Measurements from ENCODE around the gene IPO5. TPM values are rescaled to one million over a fixed set of nuclear protein-coding genes. Genes with fewer than 3 reads are reported as not detected.

IPO5 gene
- polyA plus RNA-seq, 3 donors: 170 to 190 (median 188) TPM

DNA sequence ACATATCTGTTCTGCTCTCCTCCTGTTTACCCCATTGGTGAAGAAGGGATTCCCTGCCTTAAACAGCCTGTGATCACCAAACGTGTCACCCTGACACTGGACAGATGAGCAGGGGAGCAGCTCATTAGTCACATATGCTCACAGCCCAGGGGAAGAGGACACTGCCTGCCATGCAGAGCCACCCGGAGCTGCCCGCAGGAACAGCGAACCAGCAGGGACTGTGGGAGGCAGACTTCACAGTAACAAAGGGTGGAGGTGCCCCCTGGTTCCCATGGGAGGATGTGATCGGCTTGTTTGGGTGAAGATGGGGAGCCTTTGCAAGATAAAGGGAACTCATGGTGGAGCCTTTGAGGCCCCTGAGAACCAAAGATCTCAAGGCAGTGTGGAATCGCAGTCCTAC is 100.8 kb downstream of the IPO5 start:
- no peak for DNase-seq (ENCODE audit: low read depth in 3 of 3, low spot score in 2 of 3)

DNA sequence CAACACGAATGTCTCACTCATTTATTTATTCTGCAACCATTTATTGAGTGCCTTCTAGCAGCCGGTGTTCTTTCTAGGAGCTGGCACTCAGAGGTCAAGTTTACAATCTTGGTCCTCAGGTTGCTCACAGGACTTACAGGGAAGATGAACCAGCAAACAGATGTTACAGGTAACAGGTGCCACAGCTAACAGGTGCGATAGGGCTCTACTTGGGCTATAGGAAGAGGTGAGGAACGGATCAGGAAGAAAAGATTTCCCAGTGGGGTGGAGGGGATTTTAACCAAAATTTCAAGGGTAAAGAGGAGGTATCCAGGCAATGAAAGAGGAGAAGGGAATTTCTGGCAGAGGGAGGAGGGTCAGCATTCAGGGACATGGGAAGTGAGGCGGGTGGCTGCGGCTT is 102.1 kb downstream of the IPO5 start:
- DNase-seq (ENCODE audit: low read depth in 3 of 3, low spot score in 2 of 3): no peak

DNA sequence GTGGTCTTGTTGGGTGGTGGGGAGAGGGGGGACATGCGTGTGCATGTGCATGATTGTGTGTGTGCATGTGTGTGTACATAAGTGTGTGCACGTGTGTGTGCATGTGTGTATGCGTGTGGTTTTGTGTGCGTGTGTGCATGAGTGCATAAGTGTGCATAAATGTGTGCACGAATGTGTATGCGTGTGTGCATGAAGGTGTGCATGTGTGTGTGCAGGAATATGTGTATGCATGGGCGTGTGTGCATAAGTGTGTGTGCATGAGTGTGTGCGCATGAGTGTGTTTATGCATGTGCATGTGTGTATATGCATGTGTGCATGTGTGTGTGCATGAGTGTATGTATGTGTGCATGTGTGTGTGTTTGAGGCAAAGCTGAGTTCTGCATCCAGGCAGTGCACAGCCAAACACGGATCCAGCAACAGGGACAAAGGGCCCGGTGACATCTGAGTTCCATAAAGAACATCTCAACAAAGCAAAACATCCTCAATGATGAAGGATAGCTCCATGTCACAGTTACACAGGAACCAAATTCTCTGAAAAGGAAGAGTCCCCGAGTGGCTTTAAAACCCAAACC is 103.5 kb downstream of the IPO5 start:
- DNase-seq (ENCODE audit: low read depth in 3 of 3, low spot score in 2 of 3): no peak

DNA sequence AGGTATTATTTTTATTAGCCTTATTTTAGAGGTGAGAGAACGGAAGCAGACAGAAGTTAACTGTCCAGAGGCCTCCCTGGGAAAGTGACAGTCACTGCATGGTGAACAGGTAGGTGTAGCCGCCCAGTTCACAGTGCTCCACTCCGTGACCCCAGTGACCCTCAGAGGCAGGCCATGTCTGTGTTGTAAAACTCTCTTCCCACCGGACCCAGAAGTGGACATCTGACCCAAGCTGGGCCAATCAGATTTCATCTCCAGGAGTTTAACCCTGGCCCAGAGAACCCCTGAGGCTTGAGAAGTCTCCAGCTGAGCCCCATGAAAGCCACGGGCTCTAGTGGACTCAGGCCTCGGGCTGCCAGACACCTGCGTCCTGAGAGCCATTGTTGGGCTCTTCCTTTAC is 105.8 kb downstream of the IPO5 start:
- DNase-seq (ENCODE audit: low read depth in 3 of 3, low spot score in 2 of 3): no peak

DNA sequence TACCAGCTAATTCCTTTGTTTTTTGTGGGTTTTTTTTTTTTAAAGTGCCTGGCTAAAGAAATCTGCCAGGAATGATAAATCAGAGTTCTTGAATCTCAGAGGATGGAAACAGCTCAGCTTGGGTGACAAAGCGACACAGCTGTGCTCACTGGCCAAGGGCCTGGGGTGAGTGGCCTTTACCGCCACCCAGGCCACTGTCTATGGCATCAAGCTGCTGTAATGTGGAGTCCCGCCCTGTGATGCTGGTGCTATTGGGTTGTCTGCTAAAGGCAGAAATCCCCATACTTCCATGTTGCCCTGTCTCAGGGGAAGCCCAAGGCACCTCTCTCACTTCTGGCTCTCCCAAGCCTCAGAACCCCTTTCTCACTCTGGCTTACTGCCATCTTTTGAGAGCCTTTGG is 106.8 kb downstream of the IPO5 start:
- DNase-seq (ENCODE audit: low read depth in 3 of 3, low spot score in 2 of 3): no peak

DNA sequence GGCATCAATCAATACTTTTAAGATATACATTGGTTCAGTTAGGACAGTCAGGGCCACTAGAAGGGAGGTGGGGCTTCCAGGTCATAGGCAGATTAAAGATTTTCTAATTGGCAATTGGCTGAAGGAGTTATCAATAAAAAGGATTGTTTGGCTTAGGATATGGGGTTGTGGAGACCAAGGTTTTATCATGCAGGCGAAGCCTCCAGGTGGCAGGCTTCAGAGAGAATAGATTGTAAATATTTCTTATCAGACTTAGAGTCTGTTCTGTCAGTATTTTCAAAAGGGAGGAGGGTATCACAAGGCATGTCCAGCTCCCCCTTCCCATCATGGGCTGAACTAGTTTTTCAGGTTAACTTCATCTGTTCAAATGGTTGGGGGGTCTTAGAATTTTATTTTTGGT is 112.0 kb downstream of the IPO5 start:
- no peak for DNase-seq (ENCODE audit: low read depth in 3 of 3, low spot score in 2 of 3)

DNA sequence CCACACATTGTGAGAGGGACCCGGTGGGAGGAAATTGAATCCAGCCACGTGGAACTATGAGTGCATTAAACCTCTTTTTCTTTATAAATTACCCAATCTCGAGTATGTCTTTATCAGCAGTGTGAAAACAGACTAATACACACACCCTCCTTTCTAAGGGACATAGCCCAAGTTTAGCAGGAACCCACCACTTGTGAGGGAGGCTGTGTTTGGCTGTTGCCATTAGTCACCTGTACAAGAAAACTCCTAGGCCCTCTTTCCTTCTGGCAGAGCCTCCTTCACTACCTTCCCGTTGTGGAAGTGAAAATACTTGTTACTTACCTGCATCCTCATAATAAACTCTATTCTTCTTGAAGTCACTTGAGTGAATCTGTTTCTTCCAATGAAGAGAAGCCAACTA is 113.2 kb downstream of the IPO5 start:
- DNase-seq (ENCODE audit: low read depth in 3 of 3, low spot score in 2 of 3): no peak

DNA sequence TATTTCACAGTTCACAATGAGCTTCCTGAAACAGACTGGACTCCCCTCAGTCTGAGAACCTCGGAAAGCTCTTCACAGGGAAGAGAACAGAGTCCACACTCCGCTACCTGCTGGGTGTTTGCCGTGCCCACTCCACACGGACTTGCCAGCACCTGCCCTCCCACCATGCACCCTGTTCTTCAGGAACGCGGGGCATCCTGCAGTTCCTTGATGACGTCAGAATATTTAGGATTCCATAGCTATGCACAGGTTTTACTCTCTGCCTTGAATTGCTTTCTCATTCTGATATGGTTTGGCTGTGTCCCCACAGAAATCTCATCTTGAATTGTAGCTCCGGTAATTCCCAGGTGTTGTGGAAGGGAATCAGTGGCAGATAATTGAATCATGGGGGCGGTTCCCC is 115.0 kb downstream of the IPO5 start:
- DNase-seq (ENCODE audit: low read depth in 3 of 3, low spot score in 2 of 3): no peak

DNA sequence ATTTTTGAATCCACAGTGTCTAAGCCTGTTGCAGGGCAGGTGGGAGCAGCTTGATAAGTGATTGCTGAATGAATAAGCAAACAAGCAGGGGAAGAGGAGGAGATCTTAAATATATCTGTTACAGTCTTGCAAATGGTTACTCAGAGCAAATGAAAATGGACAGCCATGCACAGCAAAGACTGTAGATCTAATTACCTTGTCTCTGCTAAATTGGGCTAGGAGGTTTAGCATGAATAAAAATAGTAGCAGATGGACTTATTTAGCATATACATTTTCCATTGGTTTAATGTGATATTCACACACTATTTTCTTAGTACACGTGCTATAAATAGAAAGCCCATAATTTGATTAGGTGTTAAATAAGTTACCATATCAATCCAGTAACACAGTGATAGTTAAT is 116.5 kb downstream of the IPO5 start:
- DNase-seq (ENCODE audit: low read depth in 3 of 3, low spot score in 2 of 3): no peak

DNA sequence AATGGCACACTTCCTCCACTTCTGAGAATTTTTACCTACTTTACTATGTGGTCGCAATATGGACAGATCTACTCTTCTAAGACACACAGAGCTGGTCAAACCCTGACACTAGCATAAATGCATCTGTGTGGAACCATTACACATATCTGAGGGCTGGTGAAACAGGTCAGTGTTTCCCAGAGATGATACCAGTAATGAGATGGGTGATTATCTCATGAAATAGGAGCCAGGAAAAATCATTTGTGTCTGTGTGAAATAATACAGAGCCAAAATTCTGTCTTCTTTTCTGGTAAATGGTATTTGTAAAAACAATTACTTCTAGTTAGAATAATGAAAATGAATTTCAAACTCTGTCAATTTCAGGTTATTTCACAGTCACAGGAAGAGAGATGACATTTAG is 117.8 kb downstream of the IPO5 start:
- no peak for DNase-seq (ENCODE audit: low read depth in 3 of 3, low spot score in 2 of 3)

DNA sequence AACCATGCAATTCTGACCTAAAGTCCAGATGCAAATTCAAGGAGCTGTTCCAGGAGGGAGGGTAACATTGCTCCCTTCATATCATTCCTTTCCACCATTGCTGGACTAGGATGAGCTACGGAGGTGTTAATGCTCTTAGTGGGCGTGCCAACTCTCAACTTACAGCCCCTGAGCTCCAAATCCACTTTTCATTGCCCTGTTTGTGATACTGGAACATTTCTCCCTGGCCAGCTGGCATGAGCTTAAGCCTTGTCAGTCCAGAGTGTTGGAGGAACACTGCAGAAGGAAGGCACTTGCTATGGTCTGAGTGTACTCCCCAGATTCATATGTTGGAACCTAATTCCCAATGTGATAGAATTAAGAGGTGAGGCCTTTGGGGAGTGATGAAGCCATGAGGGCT is 119.0 kb downstream of the IPO5 start:
- DNase-seq (ENCODE audit: low read depth in 3 of 3, low spot score in 2 of 3): no peak

Other genes with a start within 250 kb of the IPO5 start
- 100 to 1,000 TPM; 256 to 276 (median 265) TPM for gene FARP1, start 189.4 kb downstream of the IPO5 start, polyA plus RNA-seq (ENCODE audit: insufficient read length in 3 of 3)
- gene RNF113B, start 223.6 kb downstream of the IPO5 start, polyA plus RNA-seq (ENCODE audit: insufficient read length in 3 of 3): not detected